ENCODE data around the gene CCR5.
A peak's percentile ranks its signal among the peaks of the same experiment; 100 is the strongest.

CCR5 gene

DNA sequence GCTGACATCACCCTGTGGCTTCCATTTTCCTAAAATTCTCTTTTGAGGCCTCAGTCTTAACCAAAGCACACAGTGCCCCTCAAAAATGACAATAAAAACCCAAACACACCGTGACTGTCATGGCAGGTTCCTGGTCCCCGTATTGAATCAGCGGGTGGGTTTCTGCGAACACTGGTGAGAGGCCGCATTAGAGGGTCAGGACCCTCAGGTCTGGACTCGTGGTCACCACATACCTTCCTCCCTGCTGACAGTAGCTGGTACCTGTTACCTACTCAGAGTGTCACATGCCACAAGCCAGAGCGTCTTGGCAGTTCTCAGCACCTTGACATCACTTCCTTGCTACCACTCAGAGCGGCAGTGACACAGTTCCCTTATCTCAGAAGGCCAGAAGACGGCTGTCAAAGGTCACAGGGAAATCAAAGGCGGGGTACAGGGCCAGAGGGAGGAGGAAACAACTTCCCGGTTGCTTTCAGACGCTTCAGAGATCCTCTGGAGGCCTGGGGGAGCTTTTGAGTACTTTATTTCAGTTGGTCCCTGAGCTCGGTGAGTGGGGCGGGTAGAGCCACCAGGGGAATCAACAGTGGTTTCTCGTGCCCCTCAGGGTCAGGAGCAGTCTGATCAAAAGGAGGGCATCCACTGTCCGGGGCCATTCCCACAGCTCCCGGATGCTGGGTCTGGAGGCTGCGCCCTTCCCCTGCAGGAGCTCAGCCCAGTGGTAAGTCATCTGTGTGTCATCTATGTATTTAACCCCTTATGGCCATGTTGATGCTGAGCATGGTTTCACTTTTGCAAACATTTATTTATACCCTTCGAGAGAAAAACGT, 36.3 kb downstream of the CCR5 start, which contains the start of the genes CCR5AS and CCRL2:
CCR5AS (minus strand) TSS at position 279 of the 824 bp plus-strand sequence.
CCRL2 (plus strand) TSS at position 472 of the 824 bp plus-strand sequence. CDS start 821 bp downstream, outside the sequence.
- DNase-seq (ENCODE audit: low read depth in 3 of 3, low spot score in 1 of 3), result peak in 1 of 3 donors; percentile 8

DNA sequence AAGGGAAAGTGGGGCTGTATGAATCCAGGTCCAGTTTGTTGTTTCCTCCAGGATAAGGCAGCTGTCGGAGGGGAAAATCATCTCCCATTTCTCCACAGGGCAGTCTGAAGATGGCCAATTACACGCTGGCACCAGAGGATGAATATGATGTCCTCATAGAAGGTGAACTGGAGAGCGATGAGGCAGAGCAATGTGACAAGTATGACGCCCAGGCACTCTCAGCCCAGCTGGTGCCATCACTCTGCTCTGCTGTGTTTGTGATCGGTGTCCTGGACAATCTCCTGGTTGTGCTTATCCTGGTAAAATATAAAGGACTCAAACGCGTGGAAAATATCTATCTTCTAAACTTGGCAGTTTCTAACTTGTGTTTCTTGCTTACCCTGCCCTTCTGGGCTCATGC, 37.2 kb downstream of the CCR5 start:
- DNase-seq (ENCODE audit: low read depth in 3 of 3, low spot score in 1 of 3), result no peak

DNA sequence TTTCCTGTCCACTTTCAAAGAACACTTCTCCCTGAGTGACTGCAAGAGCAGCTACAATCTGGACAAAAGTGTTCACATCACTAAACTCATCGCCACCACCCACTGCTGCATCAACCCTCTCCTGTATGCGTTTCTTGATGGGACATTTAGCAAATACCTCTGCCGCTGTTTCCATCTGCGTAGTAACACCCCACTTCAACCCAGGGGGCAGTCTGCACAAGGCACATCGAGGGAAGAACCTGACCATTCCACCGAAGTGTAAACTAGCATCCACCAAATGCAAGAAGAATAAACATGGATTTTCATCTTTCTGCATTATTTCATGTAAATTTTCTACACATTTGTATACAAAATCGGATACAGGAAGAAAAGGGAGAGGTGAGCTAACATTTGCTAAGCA, 38.1 kb downstream of the CCR5 start:
- no peak for DNase-seq (ENCODE audit: low read depth in 3 of 3, low spot score in 1 of 3)

DNA sequence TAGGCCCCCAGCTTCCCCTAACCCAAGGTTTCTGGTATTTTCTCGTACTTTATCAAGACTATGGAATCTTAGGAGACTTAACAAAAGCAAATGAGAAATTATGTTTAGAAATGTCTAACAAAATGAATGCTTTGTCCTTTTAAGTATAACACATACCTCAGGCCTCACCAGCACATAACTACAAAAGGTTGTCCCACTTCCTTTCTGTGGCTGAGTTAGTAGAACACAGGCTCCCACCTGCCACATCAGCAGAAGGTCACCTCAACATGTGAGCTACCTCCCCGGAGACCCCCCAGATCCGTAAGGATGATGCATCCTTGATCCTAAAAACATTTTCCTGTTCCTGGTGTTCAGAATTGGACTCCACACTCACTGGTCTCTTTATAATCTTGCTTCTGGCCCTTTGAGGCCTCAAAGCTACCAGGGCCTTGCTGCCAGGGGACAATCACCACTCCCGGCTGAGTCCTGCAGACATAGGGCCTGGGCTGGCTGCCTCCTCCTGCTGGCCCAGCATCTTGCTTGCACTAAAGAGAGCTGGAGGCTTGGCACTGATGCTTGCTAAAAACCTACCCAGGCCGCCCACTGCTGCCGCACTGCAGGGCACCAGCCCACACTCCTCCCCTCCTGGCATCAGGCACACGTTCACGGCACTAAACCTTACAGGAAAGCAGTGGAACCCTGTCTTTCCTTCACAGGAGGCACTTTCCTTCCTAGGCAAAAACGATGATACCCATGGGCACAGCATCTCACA, 39.2 kb downstream of the CCR5 start:
- no peak for DNase-seq (ENCODE audit: low read depth in 3 of 3, low spot score in 1 of 3)

DNA sequence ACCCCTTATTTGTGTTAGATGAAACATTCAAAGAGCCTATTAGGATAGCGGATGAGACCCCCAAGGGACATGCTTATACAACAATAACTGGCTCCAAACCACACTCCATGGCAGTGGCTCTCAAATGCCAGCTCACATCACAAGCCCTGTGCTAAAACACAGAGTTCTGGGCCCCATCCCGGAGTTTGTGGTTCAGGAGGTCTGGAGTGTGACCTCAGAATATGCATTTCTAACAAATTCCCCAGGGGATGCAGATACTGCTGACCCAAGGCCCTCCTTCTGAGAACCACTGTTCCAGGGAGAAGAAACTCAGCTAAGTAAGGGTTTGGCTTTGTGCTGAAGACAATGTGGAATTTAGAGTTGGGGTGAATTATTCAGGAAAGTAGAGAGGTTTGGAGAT, 39.9 kb downstream of the CCR5 start:
- DNase-seq (ENCODE audit: low read depth in 3 of 3, low spot score in 1 of 3), result no peak

DNA sequence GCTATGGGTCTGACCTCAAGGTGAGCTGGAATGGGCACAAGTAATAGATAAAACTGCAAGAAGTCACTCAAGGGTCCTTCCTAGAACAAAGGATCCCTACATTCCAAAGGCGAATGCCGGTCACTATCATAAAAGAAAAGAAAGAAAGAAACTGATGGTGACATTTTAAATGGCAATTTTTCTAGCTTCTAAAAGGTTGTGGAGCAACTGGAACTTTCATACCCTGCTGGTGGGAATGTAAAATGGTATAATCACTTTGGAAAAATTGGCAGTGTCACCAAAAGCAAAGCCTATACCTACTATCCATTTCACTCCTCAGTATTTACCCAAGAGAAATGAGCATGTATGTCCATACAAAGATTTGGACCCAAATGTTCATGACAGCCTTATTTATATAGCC, 40.5 kb downstream of the CCR5 start:
- no peak for DNase-seq (ENCODE audit: low read depth in 3 of 3, low spot score in 1 of 3)

DNA sequence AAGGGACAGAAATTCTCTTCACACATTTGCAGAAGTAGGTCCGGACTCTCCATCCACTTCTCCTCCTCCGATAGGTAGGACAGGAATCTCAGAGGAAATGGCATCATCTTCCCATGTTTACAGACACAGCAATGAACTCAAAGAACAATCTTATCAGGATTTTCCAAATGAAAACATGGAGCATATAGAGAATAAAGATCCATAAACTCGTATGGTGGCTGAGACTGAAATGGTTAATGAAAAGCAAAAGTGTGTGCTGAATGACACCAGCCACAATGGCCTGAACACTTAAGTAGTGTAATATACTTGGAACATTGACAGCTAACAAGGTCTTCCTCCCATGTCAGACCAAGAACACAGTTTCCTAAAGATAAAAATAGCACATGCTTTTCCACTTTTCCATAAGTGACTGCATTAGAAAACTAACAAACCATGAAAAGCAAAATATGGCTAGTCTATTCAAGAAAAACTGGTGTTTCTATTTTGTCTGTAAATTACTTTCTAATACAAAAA, 42.1 kb downstream of the CCR5 start:
- no peak for DNase-seq (ENCODE audit: low read depth in 3 of 3, low spot score in 1 of 3)

DNA sequence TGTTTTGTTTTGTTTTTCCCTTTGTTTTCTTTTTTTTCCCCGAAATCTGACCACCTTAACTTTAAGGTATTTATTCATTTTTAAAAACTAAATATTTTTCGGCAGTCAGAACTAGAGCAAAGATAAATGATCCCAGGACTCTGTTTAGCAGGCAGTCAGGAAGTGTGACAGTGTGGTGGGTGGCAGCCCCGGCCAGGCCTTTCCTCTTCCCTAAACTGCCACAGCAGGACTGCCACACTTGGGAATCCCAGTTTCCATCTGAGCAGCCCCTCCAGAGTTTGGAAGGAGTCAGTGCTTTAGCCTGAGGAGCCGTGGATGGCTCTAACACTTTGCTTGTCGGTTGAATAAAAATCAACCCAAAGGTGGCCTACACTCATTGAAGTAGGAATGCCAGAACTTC, 43.2 kb downstream of the CCR5 start:
- no peak for DNase-seq (ENCODE audit: low read depth in 3 of 3, low spot score in 1 of 3)

DNA sequence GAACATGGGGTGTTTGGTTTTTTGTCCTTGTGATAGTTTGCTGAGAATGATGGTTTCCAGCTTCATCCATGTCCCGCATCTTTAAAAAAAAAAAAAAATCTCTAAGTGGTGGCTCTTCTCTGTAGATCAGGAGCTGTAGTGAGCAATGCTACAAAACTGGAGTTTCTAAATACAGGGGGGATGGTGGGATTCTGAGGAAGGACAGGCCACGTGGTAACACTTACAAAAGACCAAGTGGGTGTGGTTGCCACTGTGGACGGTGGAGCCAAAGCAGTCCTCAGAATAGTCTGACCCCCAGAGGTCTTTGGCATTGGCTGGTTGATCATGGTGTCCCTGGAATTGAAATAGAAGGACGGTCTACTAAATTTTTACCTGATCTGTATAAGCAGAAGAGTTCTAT, 44.0 kb downstream of the CCR5 start:
- no peak for DNase-seq (ENCODE audit: low read depth in 3 of 3, low spot score in 1 of 3)

DNA sequence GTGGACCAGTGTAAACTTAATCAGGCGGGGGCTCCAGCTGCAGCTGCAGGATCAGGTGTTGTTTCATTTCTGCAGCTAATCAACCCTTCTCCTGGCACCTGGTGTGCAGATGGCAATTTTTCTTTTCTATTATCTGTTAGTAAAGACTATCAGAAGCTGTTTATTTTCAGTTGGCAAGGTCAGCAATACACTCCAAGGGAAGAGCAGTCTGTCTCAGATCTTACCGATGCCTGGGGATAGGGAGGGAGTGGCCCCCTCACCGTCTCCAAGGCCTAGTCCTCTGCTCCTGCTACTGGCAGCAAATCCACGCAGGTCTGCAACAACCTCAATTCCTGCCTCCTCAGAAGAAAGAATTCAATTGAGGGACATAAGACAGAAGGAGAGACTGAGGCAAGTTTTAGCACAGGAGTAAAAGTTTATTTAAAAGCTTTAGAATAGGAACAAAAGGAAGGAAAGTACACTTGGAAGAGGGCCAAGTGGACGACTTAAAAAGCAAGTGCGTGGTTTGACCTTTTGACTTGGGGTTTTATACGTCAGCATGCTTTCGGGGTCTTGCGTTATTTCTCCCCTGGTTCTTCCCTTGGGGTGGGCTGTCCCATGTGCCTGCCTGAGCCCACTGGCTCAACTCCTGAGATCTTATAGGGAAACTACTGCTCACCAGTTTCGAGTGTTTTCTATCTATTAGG, 45.5 kb downstream of the CCR5 start:
- DNase-seq (ENCODE audit: low read depth in 3 of 3, low spot score in 1 of 3), result no peak

DNA sequence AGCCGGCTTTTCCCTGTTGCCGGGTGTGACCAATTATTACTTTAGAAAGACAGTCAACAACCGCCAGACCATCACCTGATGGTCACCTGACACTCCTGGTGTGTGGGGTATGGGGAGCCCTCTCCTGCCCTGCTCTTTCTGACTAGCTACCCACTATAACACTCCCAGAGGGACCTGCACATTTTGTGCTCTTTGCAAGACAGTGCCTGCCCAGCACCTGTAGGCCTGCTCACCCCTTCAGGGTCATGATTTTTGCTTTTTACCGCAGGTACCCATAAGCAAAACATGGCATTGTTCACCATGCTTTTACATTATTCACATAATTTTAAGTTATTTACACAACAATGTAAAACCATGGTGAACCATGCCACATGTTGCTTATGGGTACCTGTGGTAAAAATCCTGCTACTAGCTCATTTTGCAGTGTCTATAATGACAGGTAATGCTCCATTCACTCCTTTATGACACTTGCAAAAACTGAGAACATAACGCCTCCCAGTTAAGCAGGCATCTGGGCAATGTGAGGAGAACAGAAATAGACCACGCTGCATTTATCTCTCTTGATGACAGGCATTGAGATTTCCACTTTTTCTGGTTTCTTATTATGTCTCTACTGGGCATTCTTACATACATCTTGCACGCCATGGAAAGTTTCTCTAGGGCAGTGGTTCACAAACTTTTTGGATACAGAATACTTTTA, 46.2 kb downstream of the CCR5 start:
- DNase-seq (ENCODE audit: low read depth in 3 of 3, low spot score in 1 of 3), result no peak

DNA sequence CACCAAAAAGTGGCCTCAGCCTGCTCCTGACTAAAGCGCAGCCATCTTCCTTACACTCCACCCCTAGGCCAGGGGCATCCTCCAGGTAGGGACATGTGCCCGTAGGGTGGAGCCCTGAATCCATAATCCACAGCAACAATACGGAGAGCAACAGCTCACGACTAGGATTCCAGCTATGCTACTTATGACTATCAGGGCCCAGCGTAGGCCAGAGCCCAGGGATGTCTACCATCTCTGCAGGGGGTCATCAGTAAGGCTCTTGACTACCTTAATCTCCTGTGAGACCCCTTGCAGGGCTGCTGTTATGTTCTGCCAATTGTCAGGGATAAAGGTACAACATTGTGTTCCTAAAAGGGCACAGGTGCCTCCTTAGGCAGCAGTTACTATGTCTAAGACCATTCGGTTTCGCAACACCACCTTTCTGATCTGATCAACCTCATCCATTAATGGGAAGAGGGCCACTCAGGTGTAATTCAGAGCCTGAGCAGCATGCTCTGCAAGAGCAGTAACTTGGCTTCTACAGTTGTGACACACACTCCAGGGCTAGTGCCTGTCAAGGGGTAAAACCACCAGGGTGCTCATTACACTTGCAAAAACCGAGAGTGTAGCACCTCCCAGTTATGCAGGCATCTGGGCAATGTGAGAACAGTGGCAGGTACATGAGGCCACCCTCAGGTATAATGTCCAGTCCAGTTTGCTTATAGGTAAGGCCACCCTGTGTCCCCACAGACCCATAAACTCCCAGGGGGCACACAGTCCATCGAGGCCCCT, 47.3 kb downstream of the CCR5 start:
- DNase-seq (ENCODE audit: low read depth in 3 of 3, low spot score in 1 of 3), result no peak

DNA sequence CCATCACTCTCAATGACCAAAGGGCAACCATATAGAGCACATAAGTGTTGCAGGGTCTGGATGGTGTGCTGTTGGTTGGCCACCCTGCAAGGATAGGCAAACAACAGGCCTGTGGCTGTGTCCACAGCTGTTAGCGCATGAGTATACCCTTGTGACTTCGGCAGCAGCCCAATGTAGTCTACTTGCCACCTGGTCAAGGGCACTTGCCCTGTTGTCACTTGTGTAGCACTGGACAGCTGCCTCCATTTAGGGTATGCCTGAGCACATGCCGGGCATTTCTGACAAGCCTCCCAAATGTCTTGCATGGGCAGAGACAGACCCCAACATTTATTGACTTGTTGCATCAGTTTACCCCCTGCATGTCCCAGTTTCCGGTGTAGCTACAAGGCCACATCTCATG, 49.1 kb downstream of the CCR5 start:
- DNase-seq (ENCODE audit: low read depth in 3 of 3, low spot score in 1 of 3), result no peak

DNA sequence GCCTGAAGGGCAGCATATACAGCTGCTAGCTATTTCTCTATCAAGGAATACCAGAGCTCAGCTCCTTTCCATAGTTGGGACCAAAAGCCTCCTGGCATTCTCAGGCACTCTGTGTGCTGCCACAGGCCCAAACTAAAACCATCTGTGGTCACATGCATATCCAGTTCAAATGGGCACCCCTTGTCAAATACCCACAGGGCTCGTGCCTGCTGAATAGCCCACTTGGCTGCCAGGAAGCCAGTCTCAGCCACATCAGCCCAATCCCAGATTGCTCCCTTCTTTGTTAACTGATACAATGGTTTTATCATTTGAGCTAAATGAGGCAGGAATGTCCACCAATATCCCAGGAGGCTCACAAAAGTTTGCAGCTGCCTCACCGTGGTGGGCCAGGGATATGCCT, 50.2 kb downstream of the CCR5 start:
- DNase-seq (ENCODE audit: low read depth in 3 of 3, low spot score in 1 of 3), result no peak

DNA sequence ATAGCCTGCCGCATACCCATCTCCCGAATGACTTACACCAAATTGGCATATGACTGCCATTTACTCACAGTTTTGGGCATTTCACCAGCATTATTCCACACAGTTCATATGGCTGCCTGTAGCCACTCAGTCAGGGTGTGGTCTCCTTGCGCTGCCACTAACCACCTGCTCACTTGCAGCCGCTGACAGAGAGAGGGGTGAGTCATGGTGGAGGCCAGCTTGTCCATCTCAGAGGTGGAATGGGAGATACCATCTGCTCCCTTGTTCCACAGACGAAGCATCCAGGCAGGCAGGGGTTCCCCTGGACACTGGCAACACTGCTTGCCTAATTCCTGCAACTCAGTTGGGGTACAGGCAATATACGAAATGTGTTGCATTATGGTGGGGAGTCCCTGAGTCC, 51.9 kb downstream of the CCR5 start:
- no peak for DNase-seq (ENCODE audit: low read depth in 3 of 3, low spot score in 1 of 3)

DNA sequence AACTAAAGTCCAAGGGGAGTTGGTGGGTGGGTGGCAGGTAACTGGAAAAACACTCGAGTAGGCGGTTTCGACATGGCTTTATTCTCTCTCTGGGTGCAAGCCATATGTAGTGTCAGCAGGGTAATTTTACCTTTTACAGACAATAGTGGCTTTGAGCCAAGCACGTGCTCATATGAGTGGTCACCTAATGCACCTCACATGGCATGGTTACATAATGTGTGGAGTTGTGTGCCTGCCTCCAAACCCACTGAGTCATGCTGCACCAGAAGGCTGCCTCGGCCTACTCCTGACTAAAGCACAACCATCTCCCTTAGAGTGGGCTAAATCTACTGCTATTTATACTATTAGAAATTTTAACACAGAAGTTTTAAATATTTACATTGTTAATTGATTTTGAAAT, 52.8 kb downstream of the CCR5 start:
- DNase-seq (ENCODE audit: low read depth in 3 of 3, low spot score in 1 of 3), result no peak

All from stimulated activated CD4-positive, alpha-beta T cell treated with anti-CD3 and anti-CD28 coated beads, TNF-alpha, amount 100 ng/mL, for 1 hour (primary cell).